HG02759 (cell line): ENCODE results near the gene RAP1GAP2.

Source experiments
- ATAC-seq: cut with Tn5 transposase; IDR thresholded peaks from one replicate; pipeline ENCODE4 v1.9.1; 2021; ENCODE audit warnings: mild to moderate bottlenecking, moderate library complexity; ENCODE audit not compliant: unreplicated experiment

The RAP1GAP2 gene

GRCh38 chr17:2852221-2852620 lies 56.0 kb downstream of the RAP1GAP2 start:
- no peak for ATAC-seq

GRCh38 chr17:2852729-2853282 lies 56.6 kb downstream of the RAP1GAP2 start:
- ATAC-seq = no peak

DNA sequence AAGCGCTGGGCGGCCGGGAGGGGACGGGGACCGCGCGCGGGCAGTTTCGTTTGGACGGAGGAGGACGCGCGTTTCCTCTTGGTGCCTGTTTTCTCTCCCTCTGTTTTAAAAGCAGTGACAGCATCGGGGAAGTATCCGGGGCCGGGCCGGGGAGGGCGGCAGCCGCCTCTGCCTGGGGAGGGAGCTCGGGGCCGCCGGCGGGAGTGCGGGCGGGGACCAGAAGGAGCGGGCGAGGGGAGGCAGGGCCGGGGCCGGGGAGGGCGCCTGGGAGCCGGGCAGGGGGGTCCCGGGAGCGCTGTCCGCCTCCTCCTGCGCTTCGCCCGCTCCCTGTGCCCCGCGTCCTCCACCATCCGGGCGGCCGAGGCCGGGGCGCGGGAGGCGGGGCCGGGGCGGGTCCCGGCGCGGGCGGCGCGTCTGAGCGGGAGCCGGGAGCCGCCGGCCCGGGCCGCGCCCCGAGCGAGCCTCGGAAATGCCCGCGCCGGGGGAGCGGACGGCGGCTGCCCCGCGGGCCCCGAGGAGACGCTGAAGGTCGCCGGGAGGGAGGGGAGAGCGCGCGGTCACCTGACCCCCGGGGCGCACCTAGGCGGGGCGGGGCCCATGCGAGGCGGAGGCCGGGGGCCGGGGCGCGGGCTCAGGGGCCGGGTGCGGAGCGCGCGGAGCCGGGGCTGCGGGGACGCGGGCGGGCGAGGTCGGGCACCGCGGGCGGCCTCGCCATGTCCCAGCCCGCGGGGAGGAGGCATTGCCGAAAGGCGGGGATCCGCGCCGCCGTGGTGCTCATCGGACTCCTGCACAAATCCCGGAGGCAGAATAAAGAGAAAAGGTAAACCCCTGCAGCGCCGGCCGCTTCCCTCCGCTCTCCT lies 57.3 kb downstream of the RAP1GAP2 start:
- no peak for ATAC-seq

GRCh38 chr17:2854143-2855055 lies 58.2 kb downstream of the RAP1GAP2 start:
- ATAC-seq = no peak

DNA sequence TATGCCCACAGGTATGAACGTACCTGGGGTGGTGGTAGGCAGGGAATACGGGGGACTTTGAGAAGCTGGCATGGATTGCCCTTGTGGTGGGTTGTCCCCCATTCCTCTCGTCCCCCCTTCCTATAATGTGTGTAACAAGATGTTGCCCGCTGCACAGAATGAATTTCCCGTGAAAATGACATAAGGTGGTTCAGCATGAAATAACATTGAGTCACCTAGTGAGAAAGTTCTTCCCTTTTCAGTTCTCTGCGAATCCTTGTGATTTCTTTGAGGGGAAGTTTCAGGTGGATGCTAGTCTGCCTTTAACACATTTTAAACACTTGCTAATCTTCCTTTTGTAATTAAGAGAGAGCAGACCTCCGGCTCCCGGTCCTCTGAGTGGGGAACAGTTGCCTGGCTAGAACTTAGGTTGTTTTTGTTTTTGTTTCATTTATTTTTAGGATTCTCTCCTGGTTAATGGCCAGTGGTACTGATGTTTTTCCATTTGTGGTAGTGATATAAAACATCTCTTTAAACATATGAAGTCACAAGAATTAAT lies 58.9 kb downstream of the RAP1GAP2 start:
- no peak for ATAC-seq

GRCh38 chr17:2856727-2857126 lies 60.5 kb downstream of the RAP1GAP2 start:
- ATAC-seq = no peak

- no peak for ATAC-seq
Measured at GRCh38 chr17:2860045-2860444, 63.8 kb downstream of the RAP1GAP2 start.

DNA sequence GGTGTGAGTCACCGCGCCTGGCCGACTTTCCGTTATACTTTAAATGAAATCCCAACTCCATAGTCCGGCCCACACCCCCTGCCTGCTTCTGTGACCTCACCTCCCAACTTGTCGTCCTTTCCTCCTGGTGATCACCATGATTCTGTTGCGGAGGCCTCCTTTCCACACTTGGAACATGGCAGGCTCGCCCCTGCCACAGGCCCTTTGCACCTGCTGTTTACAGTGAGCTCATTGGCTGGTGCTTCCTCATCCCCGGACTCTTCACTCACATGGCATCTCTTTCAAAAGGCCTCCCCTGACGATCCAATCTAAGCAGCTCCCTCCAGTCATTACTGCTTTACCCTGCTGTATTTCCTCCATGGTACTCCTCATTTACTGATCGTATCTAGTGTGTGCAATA lies 64.6 kb downstream of the RAP1GAP2 start:
- no peak for ATAC-seq

GRCh38 chr17:2862197-2862596 lies 66.0 kb downstream of the RAP1GAP2 start:
- no peak for ATAC-seq

GRCh38 chr17:2863204-2863603 lies 67.0 kb downstream of the RAP1GAP2 start:
- no peak for ATAC-seq

DNA sequence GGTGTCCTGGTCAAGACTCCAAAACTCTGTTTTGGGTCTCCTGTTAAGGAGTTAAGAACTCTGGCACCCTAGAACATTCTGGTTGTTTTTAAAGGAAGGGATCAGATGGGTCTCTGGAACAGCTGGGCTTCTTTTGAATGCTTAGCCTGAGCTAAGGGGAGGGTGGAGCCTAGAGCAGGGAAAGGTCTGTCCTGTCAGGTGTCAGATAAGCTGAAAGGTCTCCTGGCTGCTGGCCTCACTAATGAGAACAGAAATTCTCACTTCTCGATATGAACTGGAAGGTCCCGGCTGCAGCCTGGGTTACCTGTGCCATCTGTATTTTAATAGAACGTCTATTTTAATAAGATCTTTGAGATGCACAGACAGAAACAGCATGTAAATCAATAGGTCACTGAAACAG lies 69.0 kb downstream of the RAP1GAP2 start:
- no peak for ATAC-seq

GRCh38 chr17:2867441-2868424 lies 71.5 kb downstream of the RAP1GAP2 start:
- ATAC-seq = no peak

- no peak for ATAC-seq
Measured at GRCh38 chr17:2869604-2870003, 73.4 kb downstream of the RAP1GAP2 start.

GRCh38 chr17:2871205-2871604 lies 75.0 kb downstream of the RAP1GAP2 start:
- ATAC-seq = no peak

GRCh38 chr17:2871720-2872119 lies 75.5 kb downstream of the RAP1GAP2 start:
- ATAC-seq = no peak

GRCh38 chr17:2872282-2872681 lies 76.0 kb downstream of the RAP1GAP2 start:
- no peak for ATAC-seq

GRCh38 chr17:2874189-2874686 lies 78.0 kb downstream of the RAP1GAP2 start:
- no peak for ATAC-seq

GRCh38 chr17:2875608-2876007 lies 79.4 kb downstream of the RAP1GAP2 start:
- ATAC-seq = no peak

DNA sequence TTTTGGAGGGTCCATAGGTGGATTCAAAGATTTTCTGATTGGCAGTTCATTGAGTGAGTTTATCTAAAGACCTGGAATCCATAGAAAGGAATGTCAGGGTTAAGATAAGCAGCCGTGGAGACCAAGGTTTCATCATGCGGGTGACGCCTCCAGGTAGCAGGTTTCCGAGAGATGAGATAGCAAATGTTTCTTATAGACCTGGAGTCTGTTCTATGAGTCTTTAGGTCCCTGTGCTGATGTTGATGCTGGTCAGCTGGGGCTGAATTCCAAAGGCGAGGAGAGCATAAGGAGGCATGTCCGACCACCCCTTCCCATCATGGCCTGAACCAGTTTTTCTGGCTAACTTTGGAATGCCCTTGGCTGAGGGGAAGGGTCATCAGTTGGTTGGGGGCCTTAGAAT lies 80.2 kb downstream of the RAP1GAP2 start:
- no peak for ATAC-seq

GRCh38 chr17:2878751-2879254 lies 82.6 kb downstream of the RAP1GAP2 start:
- no peak for ATAC-seq
